ENCODE data around the gene ZNRF3. TPM values are rescaled to one million over a fixed set of nuclear protein-coding genes. Genes with fewer than 3 reads are reported as not detected.

The ZNRF3 gene
- total and polyA plus RNA-seq, 4 donors = 3.5 to 10.2 (median 6.9) TPM

DNA sequence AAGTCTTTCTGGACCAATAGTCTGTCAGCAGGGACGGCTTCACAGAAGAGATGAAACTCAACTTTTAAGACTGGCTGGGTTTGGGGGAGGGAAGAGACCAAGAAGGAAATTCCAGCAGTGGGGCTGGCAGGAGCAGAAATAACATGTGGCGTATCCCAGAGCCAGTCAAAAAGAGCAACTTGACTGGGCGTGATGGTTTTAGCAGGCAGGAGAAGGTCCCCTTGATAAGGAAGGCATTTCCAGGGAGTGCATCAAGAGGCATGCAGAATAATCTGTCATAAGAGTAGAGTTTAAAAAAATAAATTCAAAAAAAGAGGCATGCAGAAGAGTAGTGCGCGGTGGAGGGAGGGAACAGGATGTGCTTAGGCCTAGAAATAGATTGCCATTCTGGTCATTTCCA lies 125.8 kb downstream of the ZNRF3 start:
- Histone ChIP-seq H3K36me3 (ENCODE audit: control insufficient read depth in 4 of 4, insufficient read depth in 4 of 4, low read length in 4 of 4) (peaks cover 0 to 2% (median 0%) of the 10 kb centered on the region in 4 donors), H3K9me3 (ENCODE audit: control insufficient read depth in 4 of 4, insufficient read depth in 3 of 4, low read length in 3 of 4) (no peaks in the 10 kb centered on the region), H3K27ac (ENCODE audit: low read depth in 1 of 2, low read length in 1 of 2) (no peak overlapping the region), H3K4me3 (no peak overlapping the region), H3K4me1 (ENCODE audit: control insufficient read depth in 5 of 5, insufficient read depth in 5 of 5, low read length in 5 of 5) (peaks cover 12 to 43% (median 16%) of the 10 kb centered on the region in 5 donors), H3K27me3 (ENCODE audit: control insufficient read depth in 3 of 3, insufficient read depth in 3 of 3, low read length in 2 of 3) (no peaks in the 10 kb centered on the region), H3K9ac (ENCODE audit: insufficient read depth in 1 of 2, low read length in 2 of 2) (no peak overlapping the region)
- 87 to 93% methylated on average over 5 of the region's 5 CpGs for WGBS, 2 donors
- TF ChIP-seq, protein P1, sequence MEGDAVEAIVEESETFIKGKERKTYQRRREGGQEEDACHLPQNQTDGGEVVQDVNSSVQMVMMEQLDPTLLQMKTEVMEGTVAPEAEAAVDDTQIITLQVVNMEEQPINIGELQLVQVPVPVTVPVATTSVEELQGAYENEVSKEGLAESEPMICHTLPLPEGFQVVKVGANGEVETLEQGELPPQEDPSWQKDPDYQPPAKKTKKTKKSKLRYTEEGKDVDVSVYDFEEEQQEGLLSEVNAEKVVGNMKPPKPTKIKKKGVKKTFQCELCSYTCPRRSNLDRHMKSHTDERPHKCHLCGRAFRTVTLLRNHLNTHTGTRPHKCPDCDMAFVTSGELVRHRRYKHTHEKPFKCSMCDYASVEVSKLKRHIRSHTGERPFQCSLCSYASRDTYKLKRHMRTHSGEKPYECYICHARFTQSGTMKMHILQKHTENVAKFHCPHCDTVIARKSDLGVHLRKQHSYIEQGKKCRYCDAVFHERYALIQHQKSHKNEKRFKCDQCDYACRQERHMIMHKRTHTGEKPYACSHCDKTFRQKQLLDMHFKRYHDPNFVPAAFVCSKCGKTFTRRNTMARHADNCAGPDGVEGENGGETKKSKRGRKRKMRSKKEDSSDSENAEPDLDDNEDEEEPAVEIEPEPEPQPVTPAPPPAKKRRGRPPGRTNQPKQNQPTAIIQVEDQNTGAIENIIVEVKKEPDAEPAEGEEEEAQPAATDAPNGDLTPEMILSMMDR (IDR thresholded peaks at IDR 0.05; ENCODE audit: control extremely low read depth, extremely low read depth) = no peak
- ATAC-seq (ENCODE audit: insufficient read depth, low FRiP score) (no peak), DNase-seq (no peak)

DNA sequence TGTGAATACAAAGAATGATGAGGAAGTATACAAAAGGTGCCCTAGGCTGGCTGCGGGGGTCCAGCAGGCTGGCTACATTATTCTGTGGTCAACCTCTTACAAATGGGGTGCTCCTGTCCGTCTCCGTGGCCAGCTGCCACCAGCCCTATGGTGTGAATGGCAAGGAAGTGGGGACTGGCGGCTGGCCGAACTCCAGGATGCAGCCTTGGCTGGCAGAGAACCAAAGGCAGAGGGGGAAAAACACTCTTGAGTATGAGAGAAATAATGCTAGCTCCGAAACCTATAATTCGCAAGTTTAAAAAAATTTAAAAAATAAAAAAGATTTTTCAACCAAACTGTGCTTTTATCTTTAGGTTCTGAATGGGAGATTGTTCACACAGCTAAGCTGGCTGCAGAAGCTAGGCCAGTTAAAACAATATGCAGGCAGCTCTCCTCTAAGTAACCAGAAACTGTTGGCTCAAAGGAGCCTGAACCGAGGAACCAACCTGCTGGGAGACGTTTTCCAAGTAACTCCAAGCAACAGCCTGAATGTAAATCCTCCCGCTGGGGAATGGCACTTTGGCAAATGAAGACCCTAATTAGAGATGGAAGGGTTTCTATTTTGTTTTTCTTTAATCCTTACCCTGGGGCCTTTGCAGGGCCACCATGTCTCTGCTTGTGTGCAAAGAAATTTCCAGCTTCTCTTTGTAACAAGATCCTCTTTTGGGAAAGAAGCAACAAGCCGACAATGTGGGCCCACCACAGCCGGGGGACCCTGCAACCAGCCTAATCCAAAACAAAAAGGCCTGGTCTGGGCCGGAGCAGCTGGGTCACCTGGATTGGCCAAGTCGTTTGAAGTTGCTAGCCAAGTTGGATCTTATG lies 128.1 kb downstream of the ZNRF3 start:
- DNase-seq (peak; percentile 74 to 79 (median 76)), ATAC-seq (ENCODE audit: insufficient read depth, low FRiP score) (no peak)
- H3K27me3 ChIP-seq (ENCODE audit: control insufficient read depth in 3 of 3, insufficient read depth in 3 of 3, low read length in 2 of 3) = no peaks in the 10 kb centered on the region
- TF ChIP-seq, protein P1 (IDR thresholded peaks at IDR 0.05; ENCODE audit: control extremely low read depth, extremely low read depth) = no peak
- H3K36me3 ChIP-seq (ENCODE audit: control insufficient read depth in 4 of 4, insufficient read depth in 4 of 4, low read length in 4 of 4) = peaks cover 0 to 2% (median 0%) of the 10 kb centered on the region in 4 donors
- H3K9ac ChIP-seq (ENCODE audit: insufficient read depth in 1 of 2, low read length in 2 of 2) = no peak overlapping the region
- H3K9me3 ChIP-seq (ENCODE audit: control insufficient read depth in 4 of 4, insufficient read depth in 3 of 4, low read length in 3 of 4) = no peaks in the 10 kb centered on the region
- H3K4me3 ChIP-seq = no peak overlapping the region
- no peak overlapping the region for H3K27ac ChIP-seq (ENCODE audit: low read depth in 1 of 2, low read length in 1 of 2)
- H3K4me1 ChIP-seq (ENCODE audit: control insufficient read depth in 5 of 5, insufficient read depth in 5 of 5, low read length in 5 of 5) = peaks cover 0 to 33% (median 10%) of the 10 kb centered on the region in 5 donors
- 45 to 71% methylated on average over 14 of the region's 14 CpGs for WGBS, 2 donors

DNA sequence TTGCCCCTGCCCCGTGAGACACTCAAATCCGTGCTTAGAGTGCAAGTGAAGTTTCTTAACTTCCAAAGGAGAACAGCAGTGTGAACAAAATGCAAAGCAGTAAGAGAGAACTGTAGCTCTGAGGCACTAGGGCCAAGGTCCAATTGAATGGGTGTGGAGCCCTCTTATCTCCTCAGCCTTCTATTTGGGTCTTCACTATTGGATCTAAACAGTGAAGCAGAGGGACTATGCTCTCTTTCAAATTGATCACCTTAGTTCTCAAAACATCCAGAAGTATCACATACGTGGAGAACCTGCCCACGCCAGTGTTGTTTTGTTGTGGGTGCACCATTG lies 128.7 kb downstream of the ZNRF3 start:
- peaks cover 0 to 2% (median 0%) of the 10 kb centered on the region in 4 donors for H3K36me3 ChIP-seq (ENCODE audit: control insufficient read depth in 4 of 4, insufficient read depth in 4 of 4, low read length in 4 of 4)
- 80 to 95% methylated on average over 4 of the region's 4 CpGs for WGBS, 2 donors
- TF ChIP-seq, protein P1 (IDR thresholded peaks at IDR 0.05; ENCODE audit: control extremely low read depth, extremely low read depth) = no peak
- no peak for DNase-seq
- no peak overlapping the region for H3K4me3 ChIP-seq
- H3K27ac ChIP-seq (ENCODE audit: low read depth in 1 of 2, low read length in 1 of 2) = no peak overlapping the region
- H3K9me3 ChIP-seq (ENCODE audit: control insufficient read depth in 4 of 4, insufficient read depth in 3 of 4, low read length in 3 of 4) = no peaks in the 10 kb centered on the region
- ATAC-seq (ENCODE audit: insufficient read depth, low FRiP score) = no peak
- H3K4me1 ChIP-seq (ENCODE audit: control insufficient read depth in 5 of 5, insufficient read depth in 5 of 5, low read length in 5 of 5) = peaks cover 0 to 37% (median 10%) of the 10 kb centered on the region in 5 donors
- H3K9ac ChIP-seq (ENCODE audit: insufficient read depth in 1 of 2, low read length in 2 of 2) = no peak overlapping the region
- no peaks in the 10 kb centered on the region for H3K27me3 ChIP-seq (ENCODE audit: control insufficient read depth in 3 of 3, insufficient read depth in 3 of 3, low read length in 2 of 3)

Data from lung (tissue), 12 donors.